ENCODE data around the gene NUBPL. TPM values are rescaled to one million over a fixed set of nuclear protein-coding genes. Genes with fewer than 3 reads are reported as not detected.

The NUBPL gene
- total RNA-seq, 2 experiments from 2014 or later, result 9.0 to 17.5 TPM

- no peaks in the 10 kb centered on the region for H3K9me3 ChIP-seq (ENCODE audit: low read length)
- H3K4me2 ChIP-seq (ENCODE audit: low read length), result no peak overlapping the region
- DNase-seq (ENCODE audit: low spot score), result no peak
- TF ChIP-seq EZH2phosphoT487 (IDR thresholded peaks at IDR 0.05; ENCODE audit: borderline replicate concordance, low read depth, low read length) (no peak), CTCF (conservative IDR thresholded peaks at IDR 0.05; ENCODE audit: low read length) (no peak)
- no peak overlapping the region for H3K4me3 ChIP-seq (ENCODE audit: low read depth, low read length, poor library complexity, severe bottlenecking)
- BruUV-seq (replicated peaks), result no TSS peak
- H3K9me2 ChIP-seq (ENCODE audit: insufficient read depth, low read length), result no peaks in the 10 kb centered on the region
- H3K4me1 ChIP-seq (ENCODE audit: insufficient read depth, low read length, poor library complexity, severe bottlenecking), result no peaks in the 10 kb centered on the region
- ChIA-PET POLR2A (interaction anchor here (1.1 kb wide), 1 partner anchor 10 kb away, joined by 3 read pairs; no protein-coding TSS in a partner anchor), CTCF (ENCODE audit: unreplicated experiment) (no interaction called here)
- H3K36me3 ChIP-seq (ENCODE audit: insufficient read depth, low read length), result no peaks in the 10 kb centered on the region; the same call in 1 of the 2 replicates
- intact Hi-C loops (cut with micrococcal nuclease; ENCODE audit: unreplicated experiment), result no loop called here
- H2AFZ ChIP-seq (ENCODE audit: low read length), result no peak overlapping the region
- no peaks in the 10 kb centered on the region for H3K79me2 ChIP-seq (ENCODE audit: insufficient read depth, low read depth, low read length)
- no peak overlapping the region for H3K27ac ChIP-seq (ENCODE audit: low read depth, low read length, poor library complexity, severe bottlenecking)
- H4K20me1 ChIP-seq (ENCODE audit: insufficient read depth, low read length), result no peaks in the 10 kb centered on the region
Observed at GRCh38 chr14:31568161-31568560, 7.0 kb downstream of the NUBPL start.

- Histone ChIP-seq H3K36me3 (ENCODE audit: insufficient read depth, low read length) (no peaks in the 10 kb centered on the region; the same call in 1 of the 2 replicates), H3K27ac (ENCODE audit: low read depth, low read length, poor library complexity, severe bottlenecking) (no peak overlapping the region), H3K4me1 (ENCODE audit: insufficient read depth, low read length, poor library complexity, severe bottlenecking) (no peaks in the 10 kb centered on the region), H3K9me2 (ENCODE audit: insufficient read depth, low read length) (no peaks in the 10 kb centered on the region), H3K4me2 (ENCODE audit: low read length) (no peak overlapping the region), H3K79me2 (ENCODE audit: insufficient read depth, low read depth, low read length) (no peaks in the 10 kb centered on the region), H3K4me3 (ENCODE audit: low read depth, low read length, poor library complexity, severe bottlenecking) (no peak overlapping the region), H2AFZ (ENCODE audit: low read length) (no peak overlapping the region), H3K9me3 (ENCODE audit: low read length) (no peaks in the 10 kb centered on the region), H4K20me1 (ENCODE audit: insufficient read depth, low read length) (no peaks in the 10 kb centered on the region)
- no TSS peak for BruUV-seq (replicated peaks)
- intact Hi-C loops (cut with micrococcal nuclease; ENCODE audit: unreplicated experiment), result no loop called here
- no peak for DNase-seq (ENCODE audit: low spot score)
- CTCF ChIA-PET (ENCODE audit: unreplicated experiment), result no interaction called here
- POLR2A ChIA-PET, result interaction anchor here (1.1 to 1.5 kb wide), 2 partner anchors 8 to 11 kb away, joined by 3 read pairs; partner anchors contain the start of gene NUBPL
- TF ChIP-seq CTCF (conservative IDR thresholded peaks at IDR 0.05; ENCODE audit: low read length) (no peak), EZH2phosphoT487 (IDR thresholded peaks at IDR 0.05; ENCODE audit: borderline replicate concordance, low read depth, low read length) (no peak)
Observed at GRCh38 chr14:31568671-31569070, 7.5 kb downstream of the NUBPL start.

- Histone ChIP-seq H3K4me1 (ENCODE audit: insufficient read depth, low read length, poor library complexity, severe bottlenecking) (no peaks in the 10 kb centered on the region), H3K9me3 (ENCODE audit: low read length) (no peaks in the 10 kb centered on the region), H2AFZ (ENCODE audit: low read length) (no peak overlapping the region), H3K4me2 (ENCODE audit: low read length) (no peak overlapping the region), H3K79me2 (ENCODE audit: insufficient read depth, low read depth, low read length) (no peaks in the 10 kb centered on the region), H3K4me3 (ENCODE audit: low read depth, low read length, poor library complexity, severe bottlenecking) (no peak overlapping the region), H4K20me1 (ENCODE audit: insufficient read depth, low read length) (no peaks in the 10 kb centered on the region), H3K36me3 (ENCODE audit: insufficient read depth, low read length) (no peaks in the 10 kb centered on the region), H3K9me2 (ENCODE audit: insufficient read depth, low read length) (no peaks in the 10 kb centered on the region), H3K27ac (ENCODE audit: low read depth, low read length, poor library complexity, severe bottlenecking) (no peak overlapping the region)
- BruUV-seq (replicated peaks), result no TSS peak
- ChIA-PET POLR2A (interaction anchor here (0.9 kb wide), 1 partner anchor 10 kb away, joined by 5 read pairs; no protein-coding TSS in a partner anchor), CTCF (ENCODE audit: unreplicated experiment) (no interaction called here)
- no peak for DNase-seq (ENCODE audit: low spot score)
- no peak for TF ChIP-seq CTCF (conservative IDR thresholded peaks at IDR 0.05; ENCODE audit: low read length)
- no peak for TF ChIP-seq EZH2phosphoT487 (IDR thresholded peaks at IDR 0.05; ENCODE audit: borderline replicate concordance, low read depth, low read length)
- intact Hi-C loops (cut with micrococcal nuclease; ENCODE audit: unreplicated experiment), result no loop called here
Observed at GRCh38 chr14:31572955-31573354, 11.8 kb downstream of the NUBPL start.
